GM12801 (cell line): ENCODE measurements around the gene TALDO1.

Source experiments
- CTCF ChIP-seq: IDR thresholded peaks from one replicate; pipeline ENCODE4 v1.5.1; 2011; ENCODE audit warnings: control low read depth; ENCODE audit not compliant: insufficient read length; ENCODE audit errors: extremely low read depth

TALDO1 gene

GRCh38 chr11:776263-776560 is 28.9 kb downstream of the TALDO1 start:
- no peak for TF ChIP-seq CTCF

- no peak for TF ChIP-seq CTCF
Observed at GRCh38 chr11:776561-777287, 29.5 kb downstream of the TALDO1 start.

- TF ChIP-seq CTCF, result no peak
Observed at GRCh38 chr11:777288-778255, 30.3 kb downstream of the TALDO1 start, which contains the start of gene GATD1. Gene GATD1, minus strand, starts transcription at chr11:777487. Its CDS starts 25 bp downstream, at chr11:777462.

- TF ChIP-seq CTCF, result no peak
Observed at GRCh38 chr11:778976-779954, 32.0 kb downstream of the TALDO1 start.

- TF ChIP-seq CTCF, result no peak
Observed at GRCh38 chr11:779955-780532, 32.8 kb downstream of the TALDO1 start.

GRCh38 chr11:782264-783174 is 35.3 kb downstream of the TALDO1 start:
- TF ChIP-seq CTCF, result no peak
